ENCODE results near the gene CAMK1D. TPM values are rescaled to one million over a fixed set of nuclear protein-coding genes. Genes with fewer than 3 reads are reported as not detected.

The CAMK1D gene
- total and polyA plus RNA-seq, 3 donors from 2014 or later: 10.0 to 14.5 (median 14.0) TPM

DNA sequence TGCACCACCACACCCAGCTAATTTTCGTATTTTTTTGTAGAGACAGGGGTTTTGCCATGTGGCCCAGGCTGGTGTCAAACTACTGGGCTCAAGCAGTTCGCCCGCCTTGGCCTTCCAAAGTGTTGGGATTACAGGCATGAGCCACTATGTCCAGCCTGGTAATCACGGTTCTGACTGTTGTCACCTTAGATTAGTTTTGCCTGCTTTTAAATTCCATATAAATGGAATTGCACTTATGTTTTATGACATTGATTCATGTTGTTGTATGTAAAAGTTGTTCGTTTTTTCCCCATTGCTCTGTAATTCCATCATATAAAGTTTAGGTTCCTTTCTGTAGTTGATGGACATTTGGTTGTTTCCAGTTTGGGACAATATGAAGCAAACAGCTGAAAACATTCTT is 106.0 kb downstream of the CAMK1D start:
- 92 to 96% methylated on average over 5 of the region's 5 CpGs for WGBS, 2 donors
- Histone ChIP-seq H3K4me3 (no peak overlapping the region), H3K27ac (no peak overlapping the region), H3K9me3 (no peaks in the 10 kb centered on the region), H3K27me3 (no peaks in the 10 kb centered on the region), H3K36me3 (ENCODE audit: low read depth, missing control alignments) (no peaks in the 10 kb centered on the region), H3K4me1 (peaks cover 4% of the 10 kb centered on the region)
- intact Hi-C loops (cut with DNase I; ENCODE audit: low total_unique reads): no loop called here
- no peak for DNase-seq
- TF ChIP-seq POLR2A (IDR thresholded peaks at IDR 0.05): no peak
- no peak for TF ChIP-seq CTCF (IDR thresholded peaks at IDR 0.05)

GRCh38 chr10:12455766-12456165 is 106.4 kb downstream of the CAMK1D start:
- 60 to 69% methylated on average over 4 of the region's 4 CpGs for WGBS, 2 donors
- no peaks in the 10 kb centered on the region for H3K36me3 ChIP-seq (ENCODE audit: low read depth, missing control alignments)
- H3K27ac ChIP-seq: no peak overlapping the region
- DNase-seq: no peak
- no peaks in the 10 kb centered on the region for H3K27me3 ChIP-seq
- peaks cover 4% of the 10 kb centered on the region for H3K4me1 ChIP-seq
- TF ChIP-seq CTCF (IDR thresholded peaks at IDR 0.05) (no peak), POLR2A (IDR thresholded peaks at IDR 0.05) (no peak)
- no peaks in the 10 kb centered on the region for H3K9me3 ChIP-seq
- no peak overlapping the region for H3K4me3 ChIP-seq
- intact Hi-C loops (cut with DNase I; ENCODE audit: low total_unique reads): no loop called here

DNA sequence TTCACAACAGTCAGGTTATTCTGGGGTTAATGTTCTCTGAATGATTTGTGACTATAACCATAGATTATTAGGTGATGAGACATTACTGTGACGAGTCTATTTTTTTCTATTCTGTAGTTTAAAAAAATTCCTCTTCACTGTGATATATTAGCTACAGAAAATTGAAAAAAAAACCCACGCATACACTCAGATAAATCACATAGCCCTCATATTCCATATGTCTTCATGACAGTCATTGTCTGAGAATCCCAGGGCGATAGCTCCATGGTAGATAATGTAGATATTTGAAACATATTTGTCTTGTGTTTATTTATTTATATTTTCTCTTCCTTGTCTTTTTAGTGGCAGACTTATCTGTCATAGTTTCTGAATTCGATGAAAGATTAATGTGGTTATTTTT is 110.0 kb downstream of the CAMK1D start:
- no peak overlapping the region for H3K27ac ChIP-seq
- no peaks in the 10 kb centered on the region for H3K27me3 ChIP-seq
- no peaks in the 10 kb centered on the region for H3K9me3 ChIP-seq
- intact Hi-C loops (cut with DNase I; ENCODE audit: low total_unique reads): no loop called here
- no peak overlapping the region for H3K4me3 ChIP-seq
- no peaks in the 10 kb centered on the region for H3K36me3 ChIP-seq (ENCODE audit: low read depth, missing control alignments)
- 85 to 87% methylated on average over 4 of the region's 4 CpGs for WGBS, 2 donors
- peaks cover 4% of the 10 kb centered on the region for H3K4me1 ChIP-seq
- no peak for DNase-seq
- TF ChIP-seq POLR2A (IDR thresholded peaks at IDR 0.05): no peak
- no peak for TF ChIP-seq CTCF (IDR thresholded peaks at IDR 0.05)

DNA sequence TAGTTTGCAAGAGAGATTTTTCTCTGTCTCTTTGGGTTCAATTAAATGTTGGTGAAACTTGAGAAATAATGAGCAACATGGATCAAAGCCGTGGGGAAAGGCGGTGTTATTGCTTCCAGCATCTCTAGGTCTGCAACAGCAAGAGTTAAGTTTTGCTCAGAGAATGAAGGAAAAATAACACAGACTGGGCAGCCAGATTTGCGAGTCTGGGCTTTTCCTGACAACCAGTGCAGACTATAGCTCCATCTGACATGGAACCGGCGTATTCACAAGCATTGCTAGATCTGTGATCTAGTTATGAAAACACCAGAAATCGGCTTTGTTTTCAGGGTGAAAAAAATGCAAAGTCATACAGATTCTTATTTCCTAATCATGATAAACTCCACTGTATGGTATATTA is 110.4 kb downstream of the CAMK1D start:
- WGBS, 2 donors: 69 to 71% methylated on average over 6 of the region's 6 CpGs
- TF ChIP-seq POLR2A (IDR thresholded peaks at IDR 0.05) (no peak), CTCF (IDR thresholded peaks at IDR 0.05) (no peak)
- no peak overlapping the region for H3K4me3 ChIP-seq

GRCh38 chr10:12463459-12463838 is 114.1 kb downstream of the CAMK1D start:
- no peak for TF ChIP-seq POLR2A (IDR thresholded peaks at IDR 0.05)
- no peak for TF ChIP-seq CTCF (IDR thresholded peaks at IDR 0.05)
- H3K4me3 ChIP-seq: no peak overlapping the region
- WGBS, 2 donors: 90 to 94% methylated on average over 5 of the region's 5 CpGs
- no peak for DNase-seq
- intact Hi-C loops (cut with DNase I; ENCODE audit: low total_unique reads): no loop called here
- H3K4me1 ChIP-seq: no peaks in the 10 kb centered on the region
- H3K9me3 ChIP-seq: no peaks in the 10 kb centered on the region
- no peaks in the 10 kb centered on the region for H3K27me3 ChIP-seq
- no peaks in the 10 kb centered on the region for H3K36me3 ChIP-seq (ENCODE audit: low read depth, missing control alignments)
- H3K27ac ChIP-seq: no peak overlapping the region

More for the DNA sequence above, 110.4 kb downstream of the CAMK1D start:
- Histone ChIP-seq H3K4me1 (peaks cover 4% of the 10 kb centered on the region), H3K9me3 (no peaks in the 10 kb centered on the region), H3K27ac (no peak overlapping the region), H3K36me3 (ENCODE audit: low read depth, missing control alignments) (no peaks in the 10 kb centered on the region), H3K27me3 (no peaks in the 10 kb centered on the region)
- DNase-seq: no peak
- intact Hi-C loops (cut with DNase I; ENCODE audit: low total_unique reads): no loop called here

All from testis (tissue), 3 donors.